IMR-90 (cell line): Measurements from ENCODE around the gene RC3H2.

ENCODE experiments used
- ELK1 ChIP-seq: fragments of 150-350 bp; IDR thresholded peaks from 2 replicates; pipeline ENCODE4 v1.6.1; 2016; ENCODE audit warnings: low read depth, mild to moderate bottlenecking, low read length, moderate library complexity, borderline replicate concordance
- POLR2A ChIP-seq: IDR thresholded peaks from 2 replicates; pipeline ENCODE4 v1.6.1; 2012; ENCODE audit warnings: mild to moderate bottlenecking, low read depth, low read length
- RAD21 ChIP-seq: IDR thresholded peaks from 2 replicates; pipeline ENCODE4 v1.6.1; 2012; ENCODE audit warnings: low read length, improper control_type of control experiment

- no peak for TF ChIP-seq POLR2A
- TF ChIP-seq RAD21, result no peak
- TF ChIP-seq ELK1, result no peak
These were observed 34.4 kb upstream of the RC3H2 start for GRCh38 chr9:122939601-122940000.
